Keratinocyte (primary cell): Measurements from ENCODE around the gene LAIR2. TPM values are rescaled to one million over a fixed set of nuclear protein-coding genes. Genes with fewer than 3 reads are reported as not detected.

ENCODE experiments used
- DNase-seq: peaks from one replicate; pipeline ENCODE4 v3.0.0-alpha.2; 2011; ENCODE audit warnings: low read depth, missing footprints, low spot score
- FAIRE-seq: peaks from 2 replicates; lab custom pipeline; 2011; peaks lifted over from hg19 to GRCh38; lab: Jason Lieb, UNC
- H2AFZ ChIP-seq: 2 replicates; pipeline ENCODE4 v1.6.0; 2012; ENCODE audit warnings: low read length, control low read depth, inconsistent platforms; ENCODE audit not compliant: control insufficient read depth
- H3K27ac ChIP-seq: 2 replicates; pipeline ENCODE4 v1.5.1; 2011; ENCODE audit warnings: low read length; ENCODE audit not compliant: control insufficient read depth, insufficient read depth
- H3K27me3 ChIP-seq: 3 replicates; pipeline ENCODE4 v1.6.0; 2011; ENCODE audit warnings: low read length; ENCODE audit not compliant: control insufficient read depth, insufficient read depth; ENCODE audit errors: extremely low read depth
- H3K36me3 ChIP-seq, 2 experiments: 2 replicates in 1 of 2; 3 replicates in 1 of 2; pipeline ENCODE4 v1.5.1; 2011; ENCODE audit warnings: low read length in 2 of 2, mild to moderate bottlenecking in 1 of 2; ENCODE audit not compliant: control insufficient read depth in 2 of 2, insufficient read depth in 2 of 2; ENCODE audit errors: extremely low read depth in 1 of 2
- H3K4me1 ChIP-seq: 3 replicates; pipeline ENCODE4 v1.5.1; 2011; ENCODE audit warnings: low read length; ENCODE audit not compliant: control insufficient read depth, insufficient read depth; ENCODE audit errors: extremely low read depth
- H3K4me2 ChIP-seq: 3 replicates; pipeline ENCODE4 v1.6.0; 2011; ENCODE audit warnings: low read depth, low read length; ENCODE audit not compliant: control insufficient read depth, insufficient read depth; ENCODE audit errors: extremely low read depth
- H3K4me3 ChIP-seq, 3 experiments: fragments of 200-600 bp in 1 of 3; sonication (generic) in 1 of 3; 2 replicates in 2 of 3; 3 replicates in 1 of 3; pipeline ENCODE4 v1.5.1; 2011 to 2016; ENCODE audit warnings: low read length in 3 of 3, mild to moderate bottlenecking in 3 of 3, control low read depth in 2 of 3, inconsistent platforms in 1 of 3, low read depth in 1 of 3, mixed read lengths in 1 of 3, mixed run types in 1 of 3, moderate library complexity in 1 of 3; ENCODE audit not compliant: control insufficient read depth in 2 of 3, insufficient read depth in 2 of 3; ENCODE audit errors: extremely low read depth in 1 of 3
- H3K79me2 ChIP-seq: 2 replicates; pipeline ENCODE4 v1.6.0; 2012; ENCODE audit warnings: low read length; ENCODE audit not compliant: control insufficient read depth, insufficient read depth
- H3K9ac ChIP-seq: 3 replicates; pipeline ENCODE4 v1.6.0; 2011; ENCODE audit warnings: low read length; ENCODE audit not compliant: control insufficient read depth, insufficient read depth; ENCODE audit errors: extremely low read depth
- H3K9me1 ChIP-seq: 3 replicates; pipeline ENCODE4 v1.6.0; 2011; ENCODE audit warnings: low read length; ENCODE audit not compliant: control insufficient read depth, insufficient read depth; ENCODE audit errors: extremely low read depth
- H3K9me3 ChIP-seq: 2 replicates; pipeline ENCODE4 v1.5.1; 2012; ENCODE audit warnings: low read depth, low read length; ENCODE audit not compliant: control insufficient read depth
- H4K20me1 ChIP-seq: 3 replicates; pipeline ENCODE4 v1.6.0; 2011; ENCODE audit warnings: low read length; ENCODE audit not compliant: control insufficient read depth, insufficient read depth; ENCODE audit errors: extremely low read depth
- CTCF ChIP-seq, 3 experiments: IDR thresholded peaks in 1 of 3; conservative IDR thresholded peaks in 1 of 3; optimal IDR thresholded peaks in 1 of 3; 2 replicates in 2 of 3; 3 replicates in 1 of 3; pipeline versions ENCODE3 to v1.5.1; 2011; ENCODE audit warnings: low read length in 3 of 3, mild to moderate bottlenecking in 3 of 3, moderate library complexity in 2 of 3, control low read depth in 1 of 3, inconsistent platforms in 1 of 3; ENCODE audit not compliant: insufficient read depth in 2 of 3; ENCODE audit errors: extremely low read depth in 1 of 3
- EZH2 ChIP-seq: IDR thresholded peaks from one replicate; pipeline ENCODE4 v1.6.1; 2012; ENCODE audit warnings: inconsistent platforms, mild to moderate bottlenecking, low read length, moderate library complexity
- dilution Hi-C: fragments of 300-500 bp; cut with MboI; formaldehyde crosslinking; loops from one replicate; pipeline ENCODE4 v1.7.0; 2020; ENCODE audit warnings: low sequenced_read_pairs; ENCODE audit not compliant: extremely low pct_ligation_motif_present
- polyA plus RNA-seq, 5 experiments: library from polyadenylated mRNA; depleted of rRNA in 3 of 5; stranded (reverse) in 3 of 5; stranded (forward) in 1 of 5; unstranded in 1 of 5; fragments of >200 nt; gene quantifications; 1 replicate in 1 of 5; 2 replicates in 3 of 5; 3 replicates in 1 of 5; pipeline versions ENCODE4 v1.2.1 to v1.2.3, GENCODE V29; 2011 to 2012; ENCODE audit warnings: missing spikeins in 2 of 5, low read depth in 1 of 5, low replicate concordance in 1 of 5

LAIR2 gene
- polyA plus RNA-seq, 1 donor (not counting 4 experiments of a cell fraction or from before 2014, with no cell fraction given) = not detected

- H3K4me1 ChIP-seq = no peaks in the 10 kb centered on the region
- dilution Hi-C loops = no loop called here
- DNase-seq (no peak), FAIRE-seq (no peak)
- H4K20me1 ChIP-seq = no peaks in the 10 kb centered on the region
- H3K9me3 ChIP-seq = peaks cover 15% of the 10 kb centered on the region
- no peak overlapping the region for H3K9ac ChIP-seq
- H3K79me2 ChIP-seq = no peaks in the 10 kb centered on the region
- H3K9me1 ChIP-seq = no peaks in the 10 kb centered on the region
- H3K27me3 ChIP-seq = no peaks in the 10 kb centered on the region
- no peak overlapping the region for H3K27ac ChIP-seq
- no peak overlapping the region for H3K4me2 ChIP-seq
- TF ChIP-seq CTCF (optimal IDR thresholded peaks at IDR 0.05 in 1 of 3, IDR thresholded peaks at IDR 0.05 in 1 of 3, conservative IDR thresholded peaks at IDR 0.05 in 1 of 3; ENCODE audit: extremely low read depth in 1 of 3, insufficient read depth in 2 of 3, low read length in 3 of 3) (no peak), EZH2 (no peak)
- no peak overlapping the region for H3K4me3 ChIP-seq
- no peaks in the 10 kb centered on the region for H3K36me3 ChIP-seq
- no peak overlapping the region for H2AFZ ChIP-seq
Observed at GRCh38 chr19:54536956-54537355, 34.3 kb downstream of the LAIR2 start.

DNA sequence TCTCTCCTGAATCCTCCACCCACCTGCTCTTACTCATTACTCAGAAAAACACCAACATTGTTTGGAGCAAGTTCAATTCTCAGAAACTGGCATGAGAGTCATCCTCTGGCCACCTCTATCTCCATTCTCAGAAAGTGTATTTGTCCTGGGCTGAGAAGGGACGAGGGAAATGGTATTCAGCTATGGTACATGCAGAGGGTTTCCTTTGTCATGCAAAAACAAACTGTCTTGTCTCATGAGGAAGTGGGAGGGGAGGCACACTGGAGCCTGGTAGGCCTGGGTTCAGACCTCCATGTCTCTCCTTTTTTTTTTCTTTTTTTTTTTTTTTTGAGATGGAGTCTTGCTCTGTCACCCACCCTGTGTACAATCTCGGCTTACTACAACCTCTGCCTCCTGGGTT lies 39.1 kb downstream of the LAIR2 start:
- H2AFZ ChIP-seq = no peak overlapping the region
- TF ChIP-seq EZH2 = no peak
- no peak for TF ChIP-seq CTCF (optimal IDR thresholded peaks at IDR 0.05 in 1 of 3, IDR thresholded peaks at IDR 0.05 in 1 of 3, conservative IDR thresholded peaks at IDR 0.05 in 1 of 3; ENCODE audit: extremely low read depth in 1 of 3, insufficient read depth in 2 of 3, low read length in 3 of 3)
- H3K27me3 ChIP-seq = no peaks in the 10 kb centered on the region
- H4K20me1 ChIP-seq = no peaks in the 10 kb centered on the region
- no peak overlapping the region for H3K9ac ChIP-seq
- H3K4me1 ChIP-seq = no peaks in the 10 kb centered on the region
- H3K9me1 ChIP-seq = no peaks in the 10 kb centered on the region
- H3K4me2 ChIP-seq = no peak overlapping the region
- peaks cover 8% of the 10 kb centered on the region for H3K9me3 ChIP-seq
- no peaks in the 10 kb centered on the region for H3K36me3 ChIP-seq
- H3K27ac ChIP-seq = no peak overlapping the region
- FAIRE-seq (no peak), DNase-seq (no peak)
- no peaks in the 10 kb centered on the region for H3K79me2 ChIP-seq
- dilution Hi-C loops = no loop called here
- H3K4me3 ChIP-seq = no peak overlapping the region
